OCI-LY3 (cell line): ENCODE data around the gene PLD3.

Experiments
- H2AFZ ChIP-seq: fragments of 200-600, 300-600 bp; shearing (Covaris generic); 2 replicates; pipeline ENCODE4 v1.6.0; 2014; ENCODE audit warnings: antibody characterized with exemption, low read depth, low read length
- H3K27ac ChIP-seq: fragments of 200-600, 300-600 bp; sonication (generic); 2 replicates; pipeline ENCODE4 v1.5.1; 2014; ENCODE audit warnings: mild to moderate bottlenecking, low read length, moderate library complexity, mixed read lengths
- H3K27me3 ChIP-seq: fragments of 200-600, 300-600 bp; sonication (generic); 2 replicates; pipeline ENCODE4 v1.6.1; 2014; ENCODE audit warnings: low read depth, low read length, mixed read lengths
- H3K36me3 ChIP-seq: fragments of 200-600, 300-600 bp; sonication (generic); replicated peaks from 2 replicates; pipeline ENCODE3; 2014; ENCODE audit warnings: low read depth, low read length, mixed read lengths
- H3K4me1 ChIP-seq: fragments of 300-600, 200-600 bp; sonication (generic); 2 replicates; pipeline ENCODE4 v1.6.1; 2014; ENCODE audit warnings: low read length, mixed read lengths
- H3K4me2 ChIP-seq: fragments of 200-600, 300-600 bp; sonication (generic); 2 replicates; pipeline ENCODE4 v1.6.1; 2014; ENCODE audit warnings: low read length, mixed read lengths
- H3K4me3 ChIP-seq: fragments of 300-600, 200-600 bp; sonication (generic); 2 replicates; pipeline ENCODE4 v1.5.1; 2014; ENCODE audit warnings: antibody characterized with exemption, mild to moderate bottlenecking, low read length, moderate library complexity
- H3K79me2 ChIP-seq: fragments of 300-600, 200-600 bp; shearing (Covaris generic); 2 replicates; pipeline ENCODE4 v1.6.1; 2014; ENCODE audit warnings: mild to moderate bottlenecking, low read length, mixed read lengths
- H3K9ac ChIP-seq: fragments of 300-600, 200-600 bp; shearing (Covaris generic); 2 replicates; pipeline ENCODE4 v1.6.0; 2014; ENCODE audit warnings: mild to moderate bottlenecking, low read length, moderate library complexity
- H3K9me3 ChIP-seq: fragments of 200-600, 300-600 bp; shearing (Covaris generic); 2 replicates; pipeline ENCODE4 v1.6.1; 2014; ENCODE audit warnings: low read length, mixed read lengths; ENCODE audit not compliant: insufficient read depth
- H4K20me1 ChIP-seq: fragments of 200-600, 300-600 bp; sonication (generic); 2 replicates; pipeline ENCODE4 v1.6.1; 2016; ENCODE audit warnings: low read length, mixed read lengths; ENCODE audit not compliant: insufficient read depth
- CTCF ChIP-seq: fragments of 200-600, 300-600 bp; sonication (generic); IDR thresholded peaks from 2 replicates; pipeline ENCODE4 v1.5.1; 2014; ENCODE audit warnings: antibody characterized with exemption, low read length, low read depth
- EZH2phosphoT487 ChIP-seq: fragments of 200-600 bp; shearing (Covaris generic); IDR thresholded peaks from 2 replicates; pipeline ENCODE4 v1.6.1; 2018; ENCODE audit warnings: antibody characterized with exemption, mixed run types, low read depth

The PLD3 gene

GRCh38 chr19:40371802-40372122, 23.3 kb downstream of the PLD3 start:
- H3K36me3 ChIP-seq: no peaks in the 10 kb centered on the region

GRCh38 chr19:40374084-40374483, 25.6 kb downstream of the PLD3 start:
- no peaks in the 10 kb centered on the region for H3K36me3 ChIP-seq
- no peak overlapping the region for H3K4me2 ChIP-seq

More at GRCh38 chr19:40371802-40372122, 23.3 kb downstream of the PLD3 start:
- Histone ChIP-seq H2AFZ (no peak overlapping the region), H3K27me3 (no peaks in the 10 kb centered on the region), H3K9me3 (no peaks in the 10 kb centered on the region), H4K20me1 (peaks cover 4% of the 10 kb centered on the region; the same call in 1 of the 2 replicates), H3K4me3 (no peak overlapping the region), H3K27ac (no peak overlapping the region), H3K4me2 (no peak overlapping the region), H3K9ac (no peak overlapping the region), H3K79me2 (no peaks in the 10 kb centered on the region), H3K4me1 (no peaks in the 10 kb centered on the region)
- TF ChIP-seq CTCF (no peak), EZH2phosphoT487 (no peak)

GRCh38 chr19:40376286-40376862, 27.9 kb downstream of the PLD3 start:
- Histone ChIP-seq H2AFZ (no peak overlapping the region), H3K36me3 (no peaks in the 10 kb centered on the region), H3K4me1 (no peaks in the 10 kb centered on the region), H4K20me1 (peaks cover 4% of the 10 kb centered on the region; the same call in 1 of the 2 replicates), H3K27me3 (no peaks in the 10 kb centered on the region), H3K4me2 (no peak overlapping the region), H3K9ac (no peak overlapping the region), H3K9me3 (no peaks in the 10 kb centered on the region), H3K27ac (no peak overlapping the region), H3K4me3 (no peak overlapping the region), H3K79me2 (no peaks in the 10 kb centered on the region)
- TF ChIP-seq EZH2phosphoT487 (no peak), CTCF (no peak)

More at GRCh38 chr19:40374084-40374483, 25.6 kb downstream of the PLD3 start:
- TF ChIP-seq EZH2phosphoT487 (no peak), CTCF (no peak)
- Histone ChIP-seq H3K27me3 (no peaks in the 10 kb centered on the region), H3K79me2 (no peaks in the 10 kb centered on the region), H3K4me1 (no peaks in the 10 kb centered on the region), H4K20me1 (peaks cover 4% of the 10 kb centered on the region; the same call in 1 of the 2 replicates), H3K9me3 (no peaks in the 10 kb centered on the region), H3K27ac (no peak overlapping the region), H3K4me3 (no peak overlapping the region), H2AFZ (no peak overlapping the region), H3K9ac (no peak overlapping the region)

- no peak overlapping the region for H3K4me3 ChIP-seq
- no peak overlapping the region for H3K9ac ChIP-seq
- peaks cover 4% of the 10 kb centered on the region for H3K27me3 ChIP-seq
- no peak overlapping the region for H3K27ac ChIP-seq
- H2AFZ ChIP-seq: no peak overlapping the region
- H3K4me1 ChIP-seq: no peaks in the 10 kb centered on the region
- H3K9me3 ChIP-seq: no peaks in the 10 kb centered on the region
- TF ChIP-seq EZH2phosphoT487 (no peak), CTCF (no peak)
- H3K36me3 ChIP-seq: no peaks in the 10 kb centered on the region
- H4K20me1 ChIP-seq: no peaks in the 10 kb centered on the region
- H3K79me2 ChIP-seq: no peaks in the 10 kb centered on the region
- no peak overlapping the region for H3K4me2 ChIP-seq
Measured at GRCh38 chr19:40377876-40378385, 29.4 kb downstream of the PLD3 start.
